NCI-H510A treated with DMSO at 0.1 percent for 48 hours (cell line): ENCODE results near the gene CXorf65.
A peak's percentile ranks its signal among the peaks of the same experiment; 100 is the strongest.

Source experiments
- DNase-seq: peaks from one replicate; lab custom pipeline; 2025; lab: John Stamatoyannopoulos, UW

CXorf65 gene

GRCh38 chrX:71107245-71107644 is 705 bp upstream of the CXorf65 start:
- DNase-seq, result no peak

GRCh38 chrX:71105628-71106027 is 912 bp downstream of the CXorf65 start:
- DNase-seq, result no peak

GRCh38 chrX:71103110-71103983 is 3.2 kb downstream of the CXorf65 start:
- no peak for DNase-seq

- DNase-seq, result no peak
Observed at GRCh38 chrX:71102292-71102691, 4.2 kb downstream of the CXorf65 start.

GRCh38 chrX:71100581-71101505 is 5.7 kb downstream of the CXorf65 start:
- no peak for DNase-seq

GRCh38 chrX:71099736-71100135 is 6.8 kb downstream of the CXorf65 start:
- no peak for DNase-seq

- no peak for DNase-seq
Observed at GRCh38 chrX:71098951-71099506, 7.5 kb downstream of the CXorf65 start.

GRCh38 chrX:71098302-71098701 is 8.2 kb downstream of the CXorf65 start:
- DNase-seq, result peak; percentile 3

GRCh38 chrX:71096760-71097032 is 9.8 kb downstream of the CXorf65 start:
- no peak for DNase-seq

GRCh38 chrX:71095981-71096759 is 10.4 kb downstream of the CXorf65 start:
- DNase-seq, result peak; percentile 52

GRCh38 chrX:71095555-71095980 is 11.0 kb downstream of the CXorf65 start, which contains the start of gene FOXO4:
FOXO4 (plus strand) TSS chrX:71095851; CDS start chrX:71096529, 678 bp downstream.
- peak; percentile 63 for DNase-seq

- DNase-seq, result no peak
Observed at GRCh38 chrX:71095033-71095432, 11.5 kb downstream of the CXorf65 start.

GRCh38 chrX:71091263-71091662 is 15.3 kb downstream of the CXorf65 start:
- no peak for DNase-seq

- no peak for DNase-seq
Observed at GRCh38 chrX:71085900-71086299, 20.6 kb downstream of the CXorf65 start.

GRCh38 chrX:71082822-71083221 is 23.7 kb downstream of the CXorf65 start:
- no peak for DNase-seq

GRCh38 chrX:71082124-71082647 is 24.4 kb downstream of the CXorf65 start:
- DNase-seq, result no peak

- no peak for DNase-seq
Observed at GRCh38 chrX:71081330-71082123, 25.0 kb downstream of the CXorf65 start.

GRCh38 chrX:71070531-71070930 is 36.0 kb downstream of the CXorf65 start:
- DNase-seq, result no peak

- peak; percentile 86 for DNase-seq
Observed at GRCh38 chrX:71068044-71068918, 38.3 kb downstream of the CXorf65 start, which contains the start of gene SNX12. SNX12 (minus strand) TSS chrX:71068334; CDS start chrX:71068306, 28 bp downstream.

- DNase-seq, result peak; percentile 2
Observed at GRCh38 chrX:71067712-71068043, 38.9 kb downstream of the CXorf65 start.
